ENCODE measurements around the gene FER1L5.
A peak's percentile ranks its signal among the peaks of the same experiment; 100 is the strongest.
"Not testable (repeated sequence)": the region's sequence is repeated elsewhere in the genome, so short reads cannot be mapped to it uniquely, and the experiment has no call there.

FER1L5 gene

DNA sequence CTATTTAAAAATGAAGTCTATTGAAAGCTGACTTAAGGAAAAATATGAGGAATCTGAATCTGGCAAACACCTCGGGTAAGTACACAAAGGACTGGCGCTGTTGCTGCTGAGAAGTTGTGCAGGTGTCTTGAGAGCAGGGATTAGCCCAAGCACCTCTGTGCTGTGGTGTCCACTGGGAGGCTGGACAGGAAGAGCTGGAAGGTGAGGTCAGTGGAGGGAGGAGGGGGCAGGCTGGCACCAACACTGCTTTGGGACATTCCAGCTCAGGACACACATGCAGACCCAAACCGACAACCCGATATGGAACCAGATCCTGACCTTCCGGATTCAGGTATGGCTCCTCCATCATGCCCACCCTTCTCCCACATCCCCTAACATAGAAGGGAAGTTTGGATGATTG lies 20.6 kb downstream of the FER1L5 start:
- TF ChIP-seq, protein P1, sequence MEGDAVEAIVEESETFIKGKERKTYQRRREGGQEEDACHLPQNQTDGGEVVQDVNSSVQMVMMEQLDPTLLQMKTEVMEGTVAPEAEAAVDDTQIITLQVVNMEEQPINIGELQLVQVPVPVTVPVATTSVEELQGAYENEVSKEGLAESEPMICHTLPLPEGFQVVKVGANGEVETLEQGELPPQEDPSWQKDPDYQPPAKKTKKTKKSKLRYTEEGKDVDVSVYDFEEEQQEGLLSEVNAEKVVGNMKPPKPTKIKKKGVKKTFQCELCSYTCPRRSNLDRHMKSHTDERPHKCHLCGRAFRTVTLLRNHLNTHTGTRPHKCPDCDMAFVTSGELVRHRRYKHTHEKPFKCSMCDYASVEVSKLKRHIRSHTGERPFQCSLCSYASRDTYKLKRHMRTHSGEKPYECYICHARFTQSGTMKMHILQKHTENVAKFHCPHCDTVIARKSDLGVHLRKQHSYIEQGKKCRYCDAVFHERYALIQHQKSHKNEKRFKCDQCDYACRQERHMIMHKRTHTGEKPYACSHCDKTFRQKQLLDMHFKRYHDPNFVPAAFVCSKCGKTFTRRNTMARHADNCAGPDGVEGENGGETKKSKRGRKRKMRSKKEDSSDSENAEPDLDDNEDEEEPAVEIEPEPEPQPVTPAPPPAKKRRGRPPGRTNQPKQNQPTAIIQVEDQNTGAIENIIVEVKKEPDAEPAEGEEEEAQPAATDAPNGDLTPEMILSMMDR (IDR thresholded peaks at IDR 0.05; ENCODE audit: control insufficient read depth, insufficient read depth, low read depth, low read length, missing control alignments) = no peak
- DNase-seq (ENCODE audit: low read depth) = no peak
- no peak overlapping the region for H3K4me3 ChIP-seq (ENCODE audit: control insufficient read depth, low read depth, low read length)

DNA sequence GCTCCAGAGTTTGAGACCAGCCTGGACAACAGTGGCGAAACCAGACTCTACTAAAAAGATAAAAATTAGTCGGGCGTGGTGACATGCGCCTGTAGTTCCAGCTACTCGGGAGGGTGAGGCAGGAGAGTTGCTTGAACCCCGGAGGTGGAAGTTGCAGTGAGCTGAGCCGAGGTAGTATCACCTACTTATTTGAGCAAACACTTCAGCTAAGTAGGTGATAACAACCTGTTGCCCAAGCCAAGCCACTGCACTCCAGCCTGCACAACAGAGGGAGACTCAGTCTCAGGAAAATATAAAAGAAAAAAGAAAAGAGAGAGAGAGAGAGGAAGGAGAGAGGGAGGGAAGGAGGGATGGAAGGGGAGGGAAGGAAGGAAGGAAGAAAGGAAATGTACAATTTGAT lies 21.3 kb downstream of the FER1L5 start:
- no peak for DNase-seq (ENCODE audit: low read depth)
- TF ChIP-seq, protein P1 (IDR thresholded peaks at IDR 0.05; ENCODE audit: control insufficient read depth, insufficient read depth, low read depth, low read length, missing control alignments) = no peak
- no peak overlapping the region for H3K4me3 ChIP-seq (ENCODE audit: control insufficient read depth, low read depth, low read length)

DNA sequence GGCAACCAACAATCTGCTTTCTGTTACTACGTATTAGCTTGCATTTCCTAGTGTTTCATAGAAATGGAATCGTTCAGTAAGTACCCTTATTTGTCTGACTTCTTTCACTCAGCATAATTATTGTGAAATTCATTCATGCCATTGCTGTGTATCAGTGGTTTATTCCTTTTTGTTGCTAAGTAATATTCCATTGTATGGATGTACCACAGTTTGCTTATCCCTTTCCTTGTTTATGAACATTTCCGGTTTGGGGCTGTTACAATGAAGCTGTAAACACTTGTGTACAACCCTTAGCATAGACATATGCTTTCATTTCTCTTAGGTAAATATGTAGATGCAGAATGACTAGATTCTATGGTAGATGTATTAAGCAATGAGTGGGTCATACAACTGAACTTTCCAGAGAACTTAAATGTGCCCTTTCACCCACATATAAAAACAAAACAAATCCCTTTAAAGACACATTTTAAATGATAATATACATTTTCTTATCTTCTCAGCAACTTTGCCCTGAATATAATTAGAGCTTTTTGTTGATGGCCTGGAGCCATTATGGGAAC lies 21.9 kb downstream of the FER1L5 start:
- no peak for DNase-seq (ENCODE audit: low read depth)
- TF ChIP-seq, protein P1 (IDR thresholded peaks at IDR 0.05; ENCODE audit: control insufficient read depth, insufficient read depth, low read depth, low read length, missing control alignments) = no peak
- H3K4me3 ChIP-seq (ENCODE audit: control insufficient read depth, low read depth, low read length) = no peak overlapping the region

DNA sequence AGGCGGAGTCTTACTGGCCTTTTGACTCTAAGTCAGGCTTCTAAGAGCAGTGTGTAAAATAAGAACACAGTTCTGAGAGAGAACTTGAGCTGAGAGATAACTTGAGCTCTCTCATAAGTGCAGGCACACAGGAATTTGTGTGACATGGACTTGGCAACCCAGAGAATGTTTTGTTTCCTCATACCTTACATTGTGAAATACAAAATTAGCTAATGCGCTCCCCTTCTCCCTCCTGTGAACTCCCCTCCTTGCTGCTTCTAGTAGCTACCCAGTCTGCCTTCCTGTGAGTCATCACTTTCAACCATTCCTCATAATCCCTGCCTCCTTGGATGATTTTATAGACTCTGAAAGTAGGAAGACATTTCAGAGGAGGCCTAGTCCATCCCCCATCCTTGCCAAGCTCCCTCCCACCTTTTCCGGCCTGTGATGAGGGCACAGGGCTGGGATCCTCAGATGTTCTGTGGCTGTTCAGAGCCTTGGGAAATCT lies 22.6 kb downstream of the FER1L5 start:
- peak; percentile 99 for DNase-seq (ENCODE audit: low read depth)
- TF ChIP-seq, protein P1 (IDR thresholded peaks at IDR 0.05; ENCODE audit: control insufficient read depth, insufficient read depth, low read depth, low read length, missing control alignments) = no peak
- no peak overlapping the region for H3K4me3 ChIP-seq (ENCODE audit: control insufficient read depth, low read depth, low read length)

DNA sequence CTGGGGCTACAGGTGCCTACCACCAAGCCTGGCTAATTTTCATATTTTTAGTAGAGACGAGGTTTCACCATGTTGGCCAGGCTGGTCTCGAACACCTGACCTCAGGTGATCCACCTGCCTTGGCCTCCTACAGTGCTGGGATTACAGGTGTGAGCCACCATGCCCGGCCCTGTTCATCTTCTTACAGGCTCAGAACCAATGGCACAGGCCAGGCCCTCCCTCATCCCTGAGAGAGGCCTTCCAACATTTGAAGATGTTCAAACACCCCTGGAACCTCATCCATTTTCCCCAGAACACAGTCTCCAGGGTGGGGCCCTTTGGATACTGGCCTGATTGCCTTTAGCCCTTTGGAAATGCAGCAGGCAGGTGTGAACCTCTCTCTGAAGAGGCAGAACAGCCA lies 23.2 kb downstream of the FER1L5 start:
- H3K4me3 ChIP-seq (ENCODE audit: control insufficient read depth, low read depth, low read length); DNase-seq (ENCODE audit: low read depth): not testable (repeated sequence)

DNA sequence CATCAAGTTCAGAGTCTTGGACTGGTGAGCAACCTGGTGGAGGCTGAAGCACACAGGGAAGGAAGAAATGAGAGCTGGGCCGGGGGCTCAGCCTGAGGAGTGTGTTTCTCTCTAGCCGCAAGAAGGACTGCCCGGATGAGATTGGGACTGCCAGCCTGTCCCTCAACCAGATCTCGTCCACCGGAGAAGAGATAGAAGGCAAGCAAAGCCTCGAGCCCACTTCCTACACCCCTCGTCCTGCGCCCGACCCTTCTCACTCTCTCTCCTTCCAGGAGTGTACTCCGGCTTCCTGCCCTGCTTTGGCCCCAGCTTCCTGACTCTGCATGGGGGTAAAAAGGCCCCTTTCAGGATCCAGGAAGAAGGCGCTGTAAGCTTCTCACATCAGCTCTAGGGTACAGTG lies 26.2 kb downstream of the FER1L5 start:
- TF ChIP-seq, protein P1 (IDR thresholded peaks at IDR 0.05; ENCODE audit: control insufficient read depth, insufficient read depth, low read depth, low read length, missing control alignments) = no peak
- no peak overlapping the region for H3K4me3 ChIP-seq (ENCODE audit: control insufficient read depth, low read depth, low read length)
- DNase-seq (ENCODE audit: low read depth) = no peak

DNA sequence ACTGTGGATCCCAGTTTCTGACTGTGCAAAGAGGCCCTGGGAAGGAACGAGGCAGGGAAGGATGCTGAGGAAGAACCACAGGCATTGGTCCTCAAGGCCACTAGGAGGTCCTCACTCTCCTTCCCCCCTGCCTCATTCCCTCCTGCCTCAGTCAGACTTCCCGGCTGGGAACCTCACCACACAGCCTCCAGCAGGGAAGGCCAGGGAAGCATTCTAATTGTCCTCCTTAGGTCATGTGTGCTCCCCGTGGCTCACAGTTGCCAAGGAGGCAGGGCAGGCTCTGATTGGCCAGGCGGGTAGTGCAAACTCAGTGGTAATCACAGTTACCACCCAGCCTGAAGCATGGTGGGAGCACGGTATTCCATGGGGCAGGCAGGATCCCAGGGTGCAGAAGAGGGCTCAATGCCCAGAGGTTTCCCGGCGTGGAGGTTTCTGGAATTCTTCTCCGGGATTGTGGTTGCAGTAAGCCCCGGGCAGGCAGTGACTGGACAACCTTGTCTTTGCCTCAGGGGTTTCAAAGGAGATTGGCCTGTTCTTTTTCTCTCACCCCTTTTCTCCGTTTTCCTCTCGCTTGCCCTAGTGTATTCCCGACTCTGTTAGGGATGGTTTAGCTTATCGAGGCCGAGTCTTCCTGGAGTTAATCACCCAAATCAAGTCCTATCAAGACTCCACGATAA lies 27.1 kb downstream of the FER1L5 start:
- TF ChIP-seq, protein P1 (IDR thresholded peaks at IDR 0.05; ENCODE audit: control insufficient read depth, insufficient read depth, low read depth, low read length, missing control alignments) = no peak
- no peak for DNase-seq (ENCODE audit: low read depth)
- no peak overlapping the region for H3K4me3 ChIP-seq (ENCODE audit: control insufficient read depth, low read depth, low read length)

Measured in AG09309 (cell line).